Osteoblast (primary cell): ENCODE data around the gene PTPRR. TPM values are rescaled to one million over a fixed set of nuclear protein-coding genes. Genes with fewer than 3 reads are reported as not detected.

ENCODE experiments used
- DNase-seq: peaks from one replicate; pipeline ENCODE4 v3.0.0; 2011; ENCODE audit warnings: low spot score, mixed read lengths; ENCODE audit not compliant: insufficient read length; ENCODE audit errors: missing footprints
- H2AFZ ChIP-seq: 2 replicates; pipeline ENCODE4 v1.6.0; 2011; ENCODE audit warnings: mild to moderate bottlenecking, low read length
- H3K27ac ChIP-seq: 2 replicates; pipeline ENCODE4 v1.5.1; 2011; ENCODE audit warnings: mild to moderate bottlenecking, low read depth, low read length, moderate library complexity
- H3K27me3 ChIP-seq: 2 replicates; pipeline ENCODE4 v1.6.0; 2012; ENCODE audit warnings: mild to moderate bottlenecking, control low read depth, inconsistent platforms, low read length, moderate library complexity; ENCODE audit not compliant: insufficient read depth
- H3K36me3 ChIP-seq: 2 replicates; pipeline ENCODE4 v1.5.1; 2011; ENCODE audit warnings: mild to moderate bottlenecking, low read length, control low read depth, moderate library complexity; ENCODE audit not compliant: insufficient read depth
- H3K4me1 ChIP-seq: 2 replicates; pipeline ENCODE4 v1.5.1; 2011; ENCODE audit warnings: mild to moderate bottlenecking, low read length, control low read depth, moderate library complexity; ENCODE audit not compliant: insufficient read depth
- H3K4me2 ChIP-seq: 2 replicates; pipeline ENCODE4 v1.6.0; 2011; ENCODE audit warnings: mild to moderate bottlenecking, low read length; ENCODE audit not compliant: insufficient read depth
- H3K4me3 ChIP-seq: fragments of 200-600 bp; sonication (generic); 3 replicates; pipeline ENCODE4 v1.5.1; 2012; ENCODE audit warnings: mild to moderate bottlenecking, low read length, inconsistent platforms; ENCODE audit not compliant: insufficient read depth
- H3K79me2 ChIP-seq: 2 replicates; pipeline ENCODE4 v1.6.0; 2012; ENCODE audit warnings: mild to moderate bottlenecking, low read length, control low read depth, inconsistent platforms; ENCODE audit not compliant: insufficient read depth
- H3K9me3 ChIP-seq: 2 replicates; pipeline ENCODE4 v1.5.1; 2011; ENCODE audit warnings: low read depth, low read length, control low read depth
- H4K20me1 ChIP-seq: 2 replicates; pipeline ENCODE4 v1.6.0; 2012; ENCODE audit warnings: mild to moderate bottlenecking, low read length, control low read depth; ENCODE audit not compliant: insufficient read depth
- CTCF ChIP-seq: IDR thresholded peaks from 2 replicates; pipeline ENCODE4 v1.5.1; 2011; ENCODE audit warnings: mild to moderate bottlenecking, low read depth, low read length, moderate library complexity; ENCODE audit errors: extremely low read depth
- total RNA-seq: library from RNA; depleted of rRNA; stranded (reverse); fragments of >200 nt; gene quantifications from 2 replicates; pipeline ENCODE4 v1.2.3, GENCODE V29; 2012

PTPRR gene
- total RNA-seq, 1 donor: not detected

GRCh38 chr12:70661466-70662161 is 258.9 kb downstream of the PTPRR start:
- H4K20me1 ChIP-seq: no peaks in the 10 kb centered on the region
- peak overlapping the region; percentile 60 for H3K4me2 ChIP-seq
- no peaks in the 10 kb centered on the region for H3K36me3 ChIP-seq
- H3K4me3 ChIP-seq: no peak overlapping the region
- no peak for TF ChIP-seq CTCF
- H3K27me3 ChIP-seq: no peaks in the 10 kb centered on the region
- DNase-seq: no peak
- no peaks in the 10 kb centered on the region for H3K9me3 ChIP-seq
- H2AFZ ChIP-seq: no peak overlapping the region
- no peaks in the 10 kb centered on the region for H3K79me2 ChIP-seq
- H3K27ac ChIP-seq: peak overlapping the region; percentile 86
- H3K4me1 ChIP-seq: peaks cover 19% of the 10 kb centered on the region

GRCh38 chr12:70660620-70661219 is 259.8 kb downstream of the PTPRR start:
- DNase-seq: peak; percentile 56
- H3K27ac ChIP-seq: peak overlapping the region; percentile 86
- peak overlapping the region; percentile 35 for H2AFZ ChIP-seq
- no peaks in the 10 kb centered on the region for H3K27me3 ChIP-seq
- no peaks in the 10 kb centered on the region for H4K20me1 ChIP-seq
- H3K4me2 ChIP-seq: no peak overlapping the region
- H3K79me2 ChIP-seq: no peaks in the 10 kb centered on the region
- no peak for TF ChIP-seq CTCF
- H3K4me1 ChIP-seq: peaks cover 19% of the 10 kb centered on the region
- no peaks in the 10 kb centered on the region for H3K36me3 ChIP-seq
- no peak overlapping the region for H3K4me3 ChIP-seq
- H3K9me3 ChIP-seq: no peaks in the 10 kb centered on the region

- Histone ChIP-seq H4K20me1 (no peaks in the 10 kb centered on the region), H3K4me1 (peaks cover 19% of the 10 kb centered on the region), H3K36me3 (no peaks in the 10 kb centered on the region), H3K4me2 (no peak overlapping the region), H3K27me3 (no peaks in the 10 kb centered on the region), H3K79me2 (no peaks in the 10 kb centered on the region), H2AFZ (no peak overlapping the region), H3K27ac (peak overlapping the region; percentile 86), H3K9me3 (no peaks in the 10 kb centered on the region), H3K4me3 (no peak overlapping the region)
- no peak for DNase-seq
- TF ChIP-seq CTCF: no peak
These were observed 260.4 kb downstream of the PTPRR start for GRCh38 chr12:70660002-70660604.

GRCh38 chr12:70659077-70659606 is 261.4 kb downstream of the PTPRR start:
- DNase-seq: no peak
- Histone ChIP-seq H3K36me3 (no peaks in the 10 kb centered on the region), H3K27ac (no peak overlapping the region), H3K4me2 (no peak overlapping the region), H3K4me1 (peaks cover 15% of the 10 kb centered on the region), H3K79me2 (no peaks in the 10 kb centered on the region), H2AFZ (no peak overlapping the region), H3K9me3 (no peaks in the 10 kb centered on the region), H4K20me1 (no peaks in the 10 kb centered on the region), H3K27me3 (no peaks in the 10 kb centered on the region), H3K4me3 (no peak overlapping the region)
- TF ChIP-seq CTCF: no peak
